ENCODE data around the gene DEF6. TPM values are rescaled to one million over a fixed set of nuclear protein-coding genes. Genes with fewer than 3 reads are reported as not detected.

Gene DEF6
- total and polyA plus RNA-seq, 4 donors = 1.0 to 6.3 (median 2.5) TPM

DNA sequence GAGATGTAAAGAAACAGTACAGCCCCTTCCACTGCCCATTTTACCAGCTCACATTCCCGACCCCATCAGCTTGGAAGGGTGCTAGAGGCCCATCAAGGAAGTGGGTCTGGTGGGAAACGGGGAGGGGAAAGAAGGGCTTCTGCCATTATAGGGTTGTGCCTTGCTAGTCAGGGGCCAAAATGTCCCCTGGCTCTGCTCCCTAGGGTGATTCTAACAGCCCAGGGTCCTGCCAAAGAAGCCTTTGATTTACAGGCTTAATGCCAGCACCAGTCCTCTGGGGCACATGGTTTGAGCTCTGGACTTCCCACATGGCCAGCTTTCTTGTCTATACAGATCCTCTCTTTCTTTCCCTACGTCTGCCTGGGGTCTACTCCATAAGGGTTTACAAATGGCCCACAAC is 48.7 kb upstream of the DEF6 start:
- Histone ChIP-seq H3K9me3 (ENCODE audit: control insufficient read depth in 4 of 4, low read length in 3 of 4) (no peaks in the 10 kb centered on the region), H3K36me3 (ENCODE audit: control insufficient read depth in 4 of 4, insufficient read depth in 3 of 4, low read depth in 1 of 4, low read length in 3 of 4) (no peaks in the 10 kb centered on the region), H3K4me3 (ENCODE audit: low read depth in 1 of 3, low read length in 3 of 3) (no peak overlapping the region), H3K27me3 (ENCODE audit: control insufficient read depth in 4 of 4, insufficient read depth in 4 of 4, low read length in 3 of 4) (no peaks in the 10 kb centered on the region), H3K9ac (ENCODE audit: low read depth in 1 of 2, low read length in 2 of 2) (no peak overlapping the region), H3K4me1 (ENCODE audit: control insufficient read depth in 4 of 4, insufficient read depth in 4 of 4, low read length in 3 of 4) (no peaks in the 10 kb centered on the region), H3K27ac (ENCODE audit: low read depth in 1 of 2, low read length in 2 of 2) (no peak overlapping the region)
- WGBS = 87% methylated on average over 3 of the region's 3 CpGs
- TF ChIP-seq, protein P1, sequence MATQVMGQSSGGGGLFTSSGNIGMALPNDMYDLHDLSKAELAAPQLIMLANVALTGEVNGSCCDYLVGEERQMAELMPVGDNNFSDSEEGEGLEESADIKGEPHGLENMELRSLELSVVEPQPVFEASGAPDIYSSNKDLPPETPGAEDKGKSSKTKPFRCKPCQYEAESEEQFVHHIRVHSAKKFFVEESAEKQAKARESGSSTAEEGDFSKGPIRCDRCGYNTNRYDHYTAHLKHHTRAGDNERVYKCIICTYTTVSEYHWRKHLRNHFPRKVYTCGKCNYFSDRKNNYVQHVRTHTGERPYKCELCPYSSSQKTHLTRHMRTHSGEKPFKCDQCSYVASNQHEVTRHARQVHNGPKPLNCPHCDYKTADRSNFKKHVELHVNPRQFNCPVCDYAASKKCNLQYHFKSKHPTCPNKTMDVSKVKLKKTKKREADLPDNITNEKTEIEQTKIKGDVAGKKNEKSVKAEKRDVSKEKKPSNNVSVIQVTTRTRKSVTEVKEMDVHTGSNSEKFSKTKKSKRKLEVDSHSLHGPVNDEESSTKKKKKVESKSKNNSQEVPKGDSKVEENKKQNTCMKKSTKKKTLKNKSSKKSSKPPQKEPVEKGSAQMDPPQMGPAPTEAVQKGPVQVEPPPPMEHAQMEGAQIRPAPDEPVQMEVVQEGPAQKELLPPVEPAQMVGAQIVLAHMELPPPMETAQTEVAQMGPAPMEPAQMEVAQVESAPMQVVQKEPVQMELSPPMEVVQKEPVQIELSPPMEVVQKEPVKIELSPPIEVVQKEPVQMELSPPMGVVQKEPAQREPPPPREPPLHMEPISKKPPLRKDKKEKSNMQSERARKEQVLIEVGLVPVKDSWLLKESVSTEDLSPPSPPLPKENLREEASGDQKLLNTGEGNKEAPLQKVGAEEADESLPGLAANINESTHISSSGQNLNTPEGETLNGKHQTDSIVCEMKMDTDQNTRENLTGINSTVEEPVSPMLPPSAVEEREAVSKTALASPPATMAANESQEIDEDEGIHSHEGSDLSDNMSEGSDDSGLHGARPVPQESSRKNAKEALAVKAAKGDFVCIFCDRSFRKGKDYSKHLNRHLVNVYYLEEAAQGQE (IDR thresholded peaks at IDR 0.05) = no peak
- no peak for TF ChIP-seq EGR1 (IDR thresholded peaks at IDR 0.05; ENCODE audit: low read depth in 2 of 2)
- TF ChIP-seq RXRA (IDR thresholded peaks at IDR 0.05) = no peak
- TF ChIP-seq HNF4G (IDR thresholded peaks at IDR 0.05) = no peak
- TF ChIP-seq, protein P2, sequence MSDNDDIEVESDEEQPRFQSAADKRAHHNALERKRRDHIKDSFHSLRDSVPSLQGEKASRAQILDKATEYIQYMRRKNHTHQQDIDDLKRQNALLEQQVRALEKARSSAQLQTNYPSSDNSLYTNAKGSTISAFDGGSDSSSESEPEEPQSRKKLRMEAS (IDR thresholded peaks at IDR 0.05) = no peak
- TF ChIP-seq TAF1 (conservative IDR thresholded peaks at IDR 0.05) = no peak
- TF ChIP-seq, protein P3, sequence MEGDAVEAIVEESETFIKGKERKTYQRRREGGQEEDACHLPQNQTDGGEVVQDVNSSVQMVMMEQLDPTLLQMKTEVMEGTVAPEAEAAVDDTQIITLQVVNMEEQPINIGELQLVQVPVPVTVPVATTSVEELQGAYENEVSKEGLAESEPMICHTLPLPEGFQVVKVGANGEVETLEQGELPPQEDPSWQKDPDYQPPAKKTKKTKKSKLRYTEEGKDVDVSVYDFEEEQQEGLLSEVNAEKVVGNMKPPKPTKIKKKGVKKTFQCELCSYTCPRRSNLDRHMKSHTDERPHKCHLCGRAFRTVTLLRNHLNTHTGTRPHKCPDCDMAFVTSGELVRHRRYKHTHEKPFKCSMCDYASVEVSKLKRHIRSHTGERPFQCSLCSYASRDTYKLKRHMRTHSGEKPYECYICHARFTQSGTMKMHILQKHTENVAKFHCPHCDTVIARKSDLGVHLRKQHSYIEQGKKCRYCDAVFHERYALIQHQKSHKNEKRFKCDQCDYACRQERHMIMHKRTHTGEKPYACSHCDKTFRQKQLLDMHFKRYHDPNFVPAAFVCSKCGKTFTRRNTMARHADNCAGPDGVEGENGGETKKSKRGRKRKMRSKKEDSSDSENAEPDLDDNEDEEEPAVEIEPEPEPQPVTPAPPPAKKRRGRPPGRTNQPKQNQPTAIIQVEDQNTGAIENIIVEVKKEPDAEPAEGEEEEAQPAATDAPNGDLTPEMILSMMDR (IDR thresholded peaks at IDR 0.05; ENCODE audit: low read depth, low read length, missing input control) = no peak
- TF ChIP-seq SP1 (IDR thresholded peaks at IDR 0.05) = no peak
- TF ChIP-seq NR2F2 (IDR thresholded peaks at IDR 0.05) = no peak
- no peak for TF ChIP-seq HNF4A (conservative IDR thresholded peaks at IDR 0.05)
- TF ChIP-seq FOXA2 (IDR thresholded peaks at IDR 0.05) = no peak
- TF ChIP-seq YY1 (IDR thresholded peaks at IDR 0.05) = no peak
- TF ChIP-seq JUND (IDR thresholded peaks at IDR 0.05) = no peak
- no peak for TF ChIP-seq GABPA (IDR thresholded peaks at IDR 0.05 in 1 of 2, conservative IDR thresholded peaks at IDR 0.05 in 1 of 2)
- TF ChIP-seq, protein P4, sequence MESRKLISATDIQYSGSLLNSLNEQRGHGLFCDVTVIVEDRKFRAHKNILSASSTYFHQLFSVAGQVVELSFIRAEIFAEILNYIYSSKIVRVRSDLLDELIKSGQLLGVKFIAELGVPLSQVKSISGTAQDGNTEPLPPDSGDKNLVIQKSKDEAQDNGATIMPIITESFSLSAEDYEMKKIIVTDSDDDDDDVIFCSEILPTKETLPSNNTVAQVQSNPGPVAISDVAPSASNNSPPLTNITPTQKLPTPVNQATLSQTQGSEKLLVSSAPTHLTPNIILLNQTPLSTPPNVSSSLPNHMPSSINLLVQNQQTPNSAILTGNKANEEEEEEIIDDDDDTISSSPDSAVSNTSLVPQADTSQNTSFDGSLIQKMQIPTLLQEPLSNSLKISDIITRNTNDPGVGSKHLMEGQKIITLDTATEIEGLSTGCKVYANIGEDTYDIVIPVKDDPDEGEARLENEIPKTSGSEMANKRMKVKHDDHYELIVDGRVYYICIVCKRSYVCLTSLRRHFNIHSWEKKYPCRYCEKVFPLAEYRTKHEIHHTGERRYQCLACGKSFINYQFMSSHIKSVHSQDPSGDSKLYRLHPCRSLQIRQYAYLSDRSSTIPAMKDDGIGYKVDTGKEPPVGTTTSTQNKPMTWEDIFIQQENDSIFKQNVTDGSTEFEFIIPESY (IDR thresholded peaks at IDR 0.05) = no peak
- no peak for DNase-seq (ENCODE audit: low spot score)

DNA sequence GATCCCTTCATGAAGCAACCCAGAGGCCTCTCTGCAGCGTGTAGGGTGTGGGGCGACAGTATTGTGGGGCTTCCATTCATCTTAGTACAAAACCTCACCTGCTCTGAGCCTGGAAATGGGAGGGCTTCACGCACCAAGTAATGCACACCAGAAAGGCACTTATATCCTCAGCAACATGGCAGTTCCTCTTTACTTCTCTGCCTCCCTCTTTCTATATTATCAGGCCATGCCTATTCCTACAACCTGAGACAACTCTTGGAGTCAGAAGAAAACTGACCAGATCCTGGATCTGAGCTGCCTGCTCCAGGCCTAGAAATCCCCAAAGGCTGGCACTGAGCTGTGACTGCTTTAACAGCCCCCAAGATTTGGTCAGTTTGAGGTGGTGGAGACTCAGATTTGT is 45.7 kb upstream of the DEF6 start:
- TF ChIP-seq TAF1 (conservative IDR thresholded peaks at IDR 0.05) = no peak
- TF ChIP-seq EGR1 (IDR thresholded peaks at IDR 0.05; ENCODE audit: low read depth in 2 of 2) = no peak
- TF ChIP-seq, protein P4 (IDR thresholded peaks at IDR 0.05) = no peak
- TF ChIP-seq, protein P1 (IDR thresholded peaks at IDR 0.05) = no peak
- TF ChIP-seq HNF4G (IDR thresholded peaks at IDR 0.05) = no peak
- no peak for TF ChIP-seq FOXA2 (IDR thresholded peaks at IDR 0.05)
- TF ChIP-seq, protein P3 (IDR thresholded peaks at IDR 0.05; ENCODE audit: low read depth, low read length, missing input control) = no peak
- no peak overlapping the region for H3K9ac ChIP-seq (ENCODE audit: low read depth in 1 of 2, low read length in 2 of 2)
- no peak for DNase-seq (ENCODE audit: low spot score)
- no peak overlapping the region for H3K27ac ChIP-seq (ENCODE audit: low read depth in 1 of 2, low read length in 2 of 2)
- no peaks in the 10 kb centered on the region for H3K36me3 ChIP-seq (ENCODE audit: control insufficient read depth in 4 of 4, insufficient read depth in 3 of 4, low read depth in 1 of 4, low read length in 3 of 4)
- no peaks in the 10 kb centered on the region for H3K4me1 ChIP-seq (ENCODE audit: control insufficient read depth in 4 of 4, insufficient read depth in 4 of 4, low read length in 3 of 4)
- H3K27me3 ChIP-seq (ENCODE audit: control insufficient read depth in 4 of 4, insufficient read depth in 4 of 4, low read length in 3 of 4) = no peaks in the 10 kb centered on the region
- WGBS = 97% methylated on average over 3 of the region's 3 CpGs
- H3K4me3 ChIP-seq (ENCODE audit: low read depth in 1 of 3, low read length in 3 of 3) = no peak overlapping the region
- H3K9me3 ChIP-seq (ENCODE audit: control insufficient read depth in 4 of 4, low read length in 3 of 4) = no peaks in the 10 kb centered on the region

Measured in liver (tissue), 9 donors.